Middle frontal gyrus (tissue), 1 donor: ENCODE results near the gene IL21R.
"Not testable (repeated sequence)": the region's sequence is repeated elsewhere in the genome, so short reads cannot be mapped to it uniquely, and the experiment has no call there.

Source experiments
- DNase-seq: peaks from one replicate; pipeline ENCODE4 v3.0.0-alpha.2; 2015; ENCODE audit warnings: low spot score; ENCODE audit errors: extremely low spot score

IL21R gene

GRCh38 chr16:27400751-27401620, 988 bp upstream of the IL21R start:
- DNase-seq, result no peak

GRCh38 chr16:27402569-27402963, 592 bp downstream of the IL21R start:
- no peak for DNase-seq

DNA sequence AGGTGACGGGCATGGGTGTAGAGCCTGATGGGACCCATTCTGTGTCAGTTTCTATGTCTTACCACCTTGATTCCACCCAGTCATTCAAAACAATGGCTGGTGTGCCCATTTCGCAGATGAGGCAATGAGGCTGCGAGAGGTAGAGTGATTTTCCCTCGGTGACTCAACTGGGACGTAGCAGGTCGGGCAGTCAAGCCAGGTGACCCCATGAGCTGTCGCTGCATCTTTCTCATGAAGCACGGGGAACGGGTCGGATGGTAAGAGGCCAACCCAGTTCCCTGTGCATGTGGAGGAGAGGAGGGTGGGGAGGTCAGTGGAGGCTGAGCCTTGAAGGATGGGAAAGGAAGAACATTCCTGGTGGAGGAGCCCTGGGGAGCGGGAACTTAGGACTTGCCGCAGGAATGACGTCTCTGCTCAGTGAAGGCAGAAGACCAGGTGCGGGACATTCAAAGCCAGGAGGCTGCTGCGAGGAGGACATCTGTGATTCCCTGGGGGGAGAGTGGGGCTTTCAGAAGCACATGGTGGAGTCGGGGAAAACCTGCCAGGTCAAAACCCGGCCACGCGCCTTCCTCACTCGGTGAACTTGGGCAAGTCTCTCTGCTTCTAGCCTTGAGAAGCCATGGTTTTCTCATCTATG, 1.1 kb downstream of the IL21R start:
- no peak for DNase-seq

GRCh38 chr16:27403601-27403992, 1.6 kb downstream of the IL21R start:
- no peak for DNase-seq

- no peak for DNase-seq
These were observed 2.3 kb downstream of the IL21R start for GRCh38 chr16:27404163-27404823.

GRCh38 chr16:27405546-27406451, 3.8 kb downstream of the IL21R start:
- DNase-seq, result no peak

- DNase-seq, result no peak
These were observed 4.6 kb downstream of the IL21R start for GRCh38 chr16:27406511-27407128.

DNA sequence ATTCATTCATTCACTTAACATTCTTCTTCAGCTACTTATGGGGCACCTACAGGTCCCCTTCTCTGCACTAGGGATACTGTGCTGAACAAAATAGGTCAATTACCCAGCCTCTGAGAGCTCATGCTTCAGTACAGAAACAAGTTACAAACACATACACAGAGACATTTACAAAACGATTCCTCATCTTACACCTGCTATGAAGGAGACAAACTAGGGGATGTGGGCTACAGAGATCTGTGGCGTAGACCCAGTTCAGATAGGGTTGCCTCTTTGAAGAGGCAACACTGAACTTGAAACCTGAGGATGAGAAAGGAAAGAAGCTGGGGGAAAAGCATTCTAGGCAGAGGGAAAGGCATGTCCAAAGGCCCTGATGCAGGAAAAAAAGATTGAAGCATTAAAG, 5.2 kb downstream of the IL21R start:
- no peak for DNase-seq

DNA sequence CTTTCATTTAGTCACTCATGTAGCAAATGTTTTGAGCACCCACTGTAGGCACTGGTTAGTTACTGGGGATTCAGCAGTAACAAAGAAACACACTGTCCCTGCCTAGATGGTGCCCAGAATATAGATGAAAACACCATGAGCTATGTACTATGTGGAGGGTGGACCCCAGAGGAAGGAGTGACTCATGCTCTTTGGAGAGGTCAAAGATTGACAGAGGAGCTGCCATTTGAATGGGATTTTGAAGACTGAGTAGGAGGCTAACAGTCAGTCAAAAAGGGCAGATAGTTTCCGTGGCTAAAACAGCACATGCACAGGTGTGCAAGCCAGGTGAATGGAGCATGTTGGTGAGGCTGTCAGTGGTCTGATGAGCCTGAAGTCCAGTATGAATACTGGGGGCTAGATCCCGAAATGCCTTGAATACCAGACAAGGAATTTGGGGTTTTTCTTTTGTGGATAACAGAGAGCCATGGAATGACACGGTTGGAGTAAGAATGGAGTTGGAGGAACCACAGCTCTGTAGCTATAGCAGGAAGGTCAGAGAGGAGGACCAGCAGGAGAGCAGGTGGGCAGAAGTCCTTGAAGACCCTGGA, 6.1 kb downstream of the IL21R start:
- DNase-seq, result no peak

DNA sequence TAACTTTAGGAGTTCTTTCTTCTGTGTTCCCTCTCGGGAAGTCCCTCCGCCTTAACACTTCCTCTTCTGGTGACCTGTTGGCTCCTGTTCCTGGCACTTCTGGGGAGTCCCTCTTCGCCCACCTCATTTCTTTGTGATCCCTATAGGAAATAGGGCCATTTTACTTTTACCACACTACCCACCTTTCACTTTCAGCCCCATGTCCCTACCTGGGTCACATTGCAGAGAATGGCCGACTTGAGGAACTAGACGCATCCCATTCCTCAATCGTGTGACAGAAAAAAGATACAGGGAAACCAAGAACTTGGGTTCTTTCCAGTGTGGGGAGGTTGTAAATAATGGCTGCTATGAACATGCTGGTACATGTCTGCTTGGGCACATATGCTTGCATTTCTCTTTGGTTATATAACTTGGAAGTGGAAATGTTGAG, 6.6 kb downstream of the IL21R start:
- no peak for DNase-seq

- DNase-seq, result not testable (repeated sequence)
These were observed 8.0 kb downstream of the IL21R start for GRCh38 chr16:27409958-27410357.

GRCh38 chr16:27410761-27411160, 8.8 kb downstream of the IL21R start:
- no peak for DNase-seq

GRCh38 chr16:27413956-27414355, 12.0 kb downstream of the IL21R start:
- DNase-seq, result no peak

DNA sequence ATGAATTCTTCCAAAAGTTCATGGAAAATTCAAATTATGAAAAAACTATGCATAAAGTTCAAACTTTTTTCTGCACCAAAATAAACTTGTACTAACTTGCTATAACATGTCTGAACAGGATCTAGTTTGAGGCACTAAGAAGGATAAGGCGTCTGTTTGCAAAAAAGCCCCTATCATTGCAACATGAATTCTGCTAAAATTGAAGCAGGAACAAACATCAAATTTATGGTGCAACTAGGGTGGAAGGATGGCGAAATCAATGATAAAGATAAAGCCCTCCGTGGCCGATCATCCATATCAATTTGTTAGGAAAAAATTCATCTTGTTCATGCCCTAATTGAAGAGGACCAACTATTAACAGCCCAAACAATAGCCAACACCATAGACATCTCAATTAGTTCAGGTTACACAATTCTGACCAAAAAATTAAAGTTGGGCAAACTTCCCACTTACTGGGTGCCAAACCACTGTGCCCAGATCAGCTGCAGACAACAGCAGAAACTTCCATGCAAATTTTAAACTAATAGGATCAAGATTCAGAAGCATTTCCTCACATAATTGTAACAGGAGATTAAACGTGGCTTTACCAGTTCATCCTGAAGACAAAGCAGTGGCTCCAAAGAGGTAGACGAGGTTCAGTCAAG, 12.9 kb downstream of the IL21R start:
- no peak for DNase-seq

DNA sequence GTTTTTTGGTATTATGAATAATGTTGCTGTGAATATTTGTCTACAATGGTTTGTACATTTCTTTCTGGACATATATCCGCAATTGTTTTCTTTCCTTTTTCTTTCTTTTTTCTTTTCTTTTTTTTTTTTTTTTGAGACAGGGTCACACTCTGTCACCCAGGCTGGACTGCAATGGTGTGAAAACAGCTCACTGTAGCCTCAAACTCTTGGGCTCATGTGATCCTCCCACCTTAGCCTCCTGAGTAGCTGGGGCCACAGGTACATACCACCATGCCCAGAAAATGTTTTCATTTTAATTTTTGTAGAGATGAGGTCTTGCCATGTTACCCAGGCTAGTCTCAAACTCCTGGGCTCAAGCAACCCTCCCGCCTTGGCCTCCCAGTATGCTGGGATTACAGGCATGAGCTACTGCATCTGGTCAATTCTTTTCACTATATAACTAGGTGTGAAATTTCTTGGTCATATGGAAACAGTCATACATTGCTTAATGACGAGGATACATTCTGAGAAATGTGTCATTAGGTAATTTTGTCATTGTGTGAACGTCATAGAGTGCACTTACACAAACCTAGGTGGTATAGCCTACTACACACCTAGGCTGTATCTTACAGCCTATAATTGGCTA, 15.2 kb downstream of the IL21R start:
- no peak for DNase-seq

- DNase-seq, result no peak
These were observed 20.2 kb downstream of the IL21R start for GRCh38 chr16:27421961-27422740.

DNA sequence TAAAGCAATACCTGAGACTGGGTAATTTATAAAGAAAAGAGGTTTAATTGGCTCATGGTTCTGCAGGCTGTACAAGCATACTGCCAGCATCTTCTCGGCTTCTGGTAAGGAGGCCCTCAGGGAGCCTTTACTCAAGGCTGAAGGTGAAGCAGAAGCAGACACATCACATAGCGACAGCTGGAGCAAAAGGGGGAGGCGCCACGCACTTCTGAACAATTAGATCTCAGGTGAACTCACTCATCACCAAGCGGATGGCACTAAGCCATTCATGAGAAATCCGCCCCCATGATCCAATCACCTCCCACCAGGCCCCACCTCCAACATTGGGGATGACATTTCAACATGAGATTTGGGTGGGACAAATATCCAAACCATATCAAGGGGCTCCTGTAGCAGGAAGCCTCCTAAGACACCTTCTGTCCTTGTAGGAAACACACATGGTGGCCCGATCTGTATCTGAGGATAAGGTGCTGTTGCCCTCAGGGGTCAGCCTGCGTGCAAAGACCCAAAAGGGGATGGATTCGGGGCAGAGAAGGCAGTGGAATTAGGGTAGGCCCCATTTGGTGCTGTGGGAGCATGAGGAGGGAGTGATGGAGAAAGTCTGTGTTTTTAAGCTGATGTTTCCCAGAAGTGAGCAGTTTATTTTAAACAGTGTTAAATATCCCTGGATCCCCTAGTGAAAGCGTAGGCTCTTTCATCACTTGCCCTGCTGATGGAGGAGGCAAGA, 23.0 kb downstream of the IL21R start:
- DNase-seq, result no peak

DNA sequence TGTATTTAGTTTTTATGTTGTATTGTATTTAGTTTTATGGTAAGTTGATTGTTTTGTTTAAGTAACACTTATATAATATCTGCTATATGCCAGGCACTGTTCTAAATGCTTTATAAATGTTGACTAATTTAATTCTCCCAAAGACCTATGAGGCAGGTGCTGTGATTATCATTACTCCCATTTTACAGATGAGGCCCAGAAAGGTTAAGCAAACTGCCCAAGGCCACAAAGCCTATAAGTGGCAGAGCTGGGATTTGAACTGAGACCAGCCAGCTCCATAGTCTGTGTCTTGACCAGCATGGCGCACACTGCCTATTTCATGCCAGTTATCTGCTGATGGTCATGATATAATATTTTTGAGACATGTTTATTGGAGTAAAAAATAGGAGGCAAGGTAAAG, 24.0 kb downstream of the IL21R start:
- no peak for DNase-seq
